T-helper 17 cell (primary cell): ENCODE measurements around the gene NDUFS8. TPM values are rescaled to one million over a fixed set of nuclear protein-coding genes. Genes with fewer than 3 reads are reported as not detected.

Experiments used
- ATAC-seq: fragments of 150-1000 bp; cut with Tn5 transposase; 2 replicates; pipeline ENCODE4 v1.10.0; 2021; ENCODE audit warnings: mild to moderate bottlenecking, moderate library complexity
- DNase-seq, 3 donors: peaks; one replicate each; pipeline versions ENCODE4 v3.0.0 to v3.0.0-alpha.2; 2020 to 2021
- H3K9me3 ChIP-seq: one replicate; pipeline ENCODE4 v1.7.0; 2013; ENCODE audit warnings: low read length, mild to moderate bottlenecking; ENCODE audit not compliant: control insufficient read depth, poor library complexity, severe bottlenecking
- H3K27ac Mint-ChIP-seq: one replicate; pipeline ENCODE4 v1.8.0; 2022; ENCODE audit warnings: mild to moderate bottlenecking, moderate library complexity, mixed read lengths
- H3K27me3 Mint-ChIP-seq: one replicate; pipeline ENCODE4 v1.8.0; 2022; ENCODE audit warnings: mixed read lengths
- H3K36me3 Mint-ChIP-seq: one replicate; pipeline ENCODE4 v1.8.0; 2022; ENCODE audit warnings: low read depth, mixed read lengths
- H3K4me1 Mint-ChIP-seq: one replicate; pipeline ENCODE4 v1.8.0; 2022; ENCODE audit warnings: mild to moderate bottlenecking, mixed read lengths
- H3K4me3 Mint-ChIP-seq: one replicate; pipeline ENCODE4 v1.8.0; 2022; ENCODE audit warnings: mild to moderate bottlenecking, moderate library complexity, mixed read lengths
- total RNA-seq, 4 donors: library from RNA in 2 of 4; stranded (reverse) in 2 of 4; gene quantifications; one replicate each; pipeline ENCODE4 v1.2.3 and lab custom pipeline; 2022 to 2026

Gene NDUFS8
- total RNA-seq, 2 donors from 2014 or later: 59.5 to 64.2 TPM

DNA sequence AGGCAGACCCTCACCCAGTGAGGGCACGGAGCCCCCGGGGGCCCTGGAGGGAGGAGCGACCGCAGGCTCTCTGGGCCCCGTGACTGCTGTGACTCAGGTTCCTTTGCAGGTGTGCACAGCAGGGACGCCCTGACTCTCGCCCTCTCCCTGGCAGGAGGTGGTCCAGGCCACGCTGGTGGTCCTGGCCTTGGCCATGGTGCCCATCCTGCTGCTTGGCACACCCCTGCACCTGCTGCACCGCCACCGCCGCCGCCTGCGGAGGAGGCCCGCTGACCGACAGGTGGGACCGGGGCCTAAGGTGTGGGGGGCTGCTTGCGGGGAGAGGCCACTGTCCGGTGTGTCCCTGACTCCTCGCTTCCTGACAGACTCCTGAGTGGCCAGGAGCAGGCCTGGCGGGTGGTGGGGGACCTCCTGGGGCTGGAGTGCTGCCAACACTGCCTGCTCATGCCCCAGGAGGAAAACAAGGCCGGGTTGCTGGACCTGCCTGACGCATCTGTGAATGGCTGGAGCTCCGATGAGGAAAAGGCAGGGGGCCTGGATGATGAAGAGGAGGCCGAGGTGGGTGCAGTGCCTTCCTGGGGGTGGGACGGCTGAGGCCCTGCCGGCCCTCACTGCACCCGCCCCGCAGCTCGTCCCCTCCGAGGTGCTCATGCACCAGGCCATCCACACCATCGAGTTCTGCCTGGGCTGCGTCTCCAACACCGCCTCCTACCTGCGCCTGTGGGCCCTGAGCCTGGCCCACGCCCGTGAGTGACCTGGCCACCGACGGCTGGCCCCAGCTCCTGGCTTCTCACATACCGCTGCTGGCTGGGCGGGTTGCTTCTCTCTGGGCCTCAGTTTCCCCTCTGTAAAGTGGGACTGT is 19.3 kb downstream of the NDUFS8 start:
- no peaks in the 10 kb centered on the region for H3K27me3 Mint-ChIP-seq
- H3K4me3 Mint-ChIP-seq: no peak overlapping the region
- no peaks in the 10 kb centered on the region for H3K36me3 Mint-ChIP-seq
- H3K4me1 Mint-ChIP-seq: peaks cover 2% of the 10 kb centered on the region
- no peaks in the 10 kb centered on the region for H3K9me3 ChIP-seq
- ATAC-seq (no peak), DNase-seq (no peak)
- no peak overlapping the region for H3K27ac Mint-ChIP-seq

DNA sequence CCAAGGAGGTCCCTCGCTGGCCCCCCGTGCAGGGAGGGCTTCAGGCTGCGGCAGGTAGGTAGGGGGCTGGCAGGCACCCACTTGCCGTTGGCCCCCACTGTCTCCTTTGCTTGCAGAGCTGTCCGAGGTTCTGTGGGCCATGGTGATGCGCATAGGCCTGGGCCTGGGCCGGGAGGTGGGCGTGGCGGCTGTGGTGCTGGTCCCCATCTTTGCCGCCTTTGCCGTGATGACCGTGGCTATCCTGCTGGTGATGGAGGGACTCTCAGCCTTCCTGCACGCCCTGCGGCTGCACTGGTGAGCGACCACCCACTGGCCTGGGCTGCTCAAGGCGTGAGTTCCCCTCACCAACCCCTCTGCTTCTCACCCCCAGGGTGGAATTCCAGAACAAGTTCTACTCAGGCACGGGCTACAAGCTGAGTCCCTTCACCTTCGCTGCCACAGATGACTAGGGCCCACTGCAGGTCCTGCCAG is 19.9 kb downstream of the NDUFS8 start:
- Mint-ChIP-seq H3K27ac (peak overlapping the region; percentile 24), H3K27me3 (no peaks in the 10 kb centered on the region), H3K4me3 (no peak overlapping the region), H3K36me3 (no peaks in the 10 kb centered on the region), H3K4me1 (peaks cover 2% of the 10 kb centered on the region)
- DNase-seq: no peak
- ATAC-seq: no peak
- no peaks in the 10 kb centered on the region for H3K9me3 ChIP-seq

DNA sequence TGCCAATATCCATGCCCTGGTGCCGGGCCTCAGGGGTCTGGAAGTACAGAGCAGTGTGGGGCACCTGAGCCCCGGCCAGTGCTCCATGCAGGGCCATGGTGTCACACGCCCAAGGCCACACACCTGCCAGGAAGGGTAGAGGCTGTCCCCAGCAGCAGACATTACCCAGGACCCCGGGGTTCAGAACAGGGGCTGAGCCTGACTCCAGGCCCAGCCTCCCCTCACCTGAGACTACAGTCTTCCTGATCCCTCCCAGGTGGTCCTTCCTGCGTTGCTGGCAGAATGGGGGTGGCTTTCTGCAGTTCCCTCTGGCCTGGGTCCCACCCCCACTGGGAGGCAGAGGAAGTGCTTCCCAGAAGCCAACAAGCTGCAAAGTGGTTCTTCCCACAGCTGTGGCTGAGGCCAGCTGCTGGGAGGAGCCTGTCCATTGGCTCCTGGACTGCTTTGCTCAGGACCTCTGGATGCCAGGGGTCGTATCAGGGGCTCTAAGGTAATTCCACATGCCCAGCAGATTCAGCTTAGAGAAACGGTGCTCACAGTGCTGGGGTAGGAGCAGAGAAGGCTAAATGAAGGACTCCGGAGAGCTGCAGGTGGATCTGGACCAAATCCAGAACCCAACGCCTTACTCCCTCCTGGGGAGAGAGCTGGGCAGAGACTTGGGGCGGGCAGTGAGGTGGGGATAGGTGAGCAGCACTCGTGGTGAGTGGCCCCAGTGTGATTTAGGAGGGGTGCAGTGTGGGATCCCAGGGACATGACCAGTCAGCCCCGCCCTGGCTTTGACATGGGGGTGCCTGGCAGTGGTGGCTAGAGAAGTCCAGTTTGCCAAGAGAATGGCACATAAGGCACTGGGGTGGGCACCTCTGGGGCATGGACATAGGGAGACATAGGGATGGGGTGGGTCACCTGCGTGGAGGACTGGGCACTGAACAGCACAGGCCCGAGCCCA is 21.0 kb downstream of the NDUFS8 start:
- peaks cover 5% of the 10 kb centered on the region for H3K4me1 Mint-ChIP-seq
- no peaks in the 10 kb centered on the region for H3K9me3 ChIP-seq
- no peak overlapping the region for H3K4me3 Mint-ChIP-seq
- H3K27me3 Mint-ChIP-seq: no peaks in the 10 kb centered on the region
- no peaks in the 10 kb centered on the region for H3K36me3 Mint-ChIP-seq
- ATAC-seq (no peak), DNase-seq (no peak)
- peak overlapping the region; percentile 74 for H3K27ac Mint-ChIP-seq

DNA sequence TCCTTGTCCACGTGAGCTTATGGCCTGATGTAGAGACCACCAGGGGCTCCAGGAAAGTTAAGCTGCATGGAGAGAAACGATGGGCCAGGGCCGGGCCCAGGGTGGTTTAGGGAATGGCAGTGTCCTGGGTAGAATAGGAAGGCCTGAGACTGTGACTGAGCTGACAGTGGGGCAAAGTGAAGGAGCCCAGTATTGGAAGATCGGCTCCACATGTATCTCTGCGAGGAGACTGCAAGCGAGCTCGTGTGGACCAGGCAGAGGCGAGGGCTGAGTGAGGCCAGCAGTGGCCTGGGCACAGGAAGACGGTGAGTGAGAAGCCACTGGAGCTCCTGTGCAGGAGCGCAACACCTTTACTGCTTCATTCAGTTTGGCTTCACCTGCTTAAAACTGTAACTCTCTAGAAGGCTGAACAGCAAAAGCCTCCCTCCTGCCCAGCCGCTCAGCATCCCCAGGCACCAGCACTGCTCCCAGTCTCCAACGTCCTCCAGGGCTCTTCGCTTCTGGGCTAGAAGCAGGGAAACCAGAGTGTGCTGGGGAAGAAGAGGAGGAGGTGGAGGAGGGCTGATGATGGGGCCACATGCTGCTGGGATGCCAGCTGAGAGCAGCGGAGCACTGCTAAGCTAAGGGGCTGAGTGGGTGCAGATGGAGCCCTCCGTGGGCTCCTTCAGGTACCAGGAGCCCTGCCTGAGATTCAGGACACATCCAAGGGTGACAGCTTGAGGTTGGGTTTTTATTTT is 21.8 kb downstream of the NDUFS8 start:
- peak overlapping the region; percentile 74 for H3K27ac Mint-ChIP-seq
- DNase-seq (no peak), ATAC-seq (no peak)
- H3K27me3 Mint-ChIP-seq: no peaks in the 10 kb centered on the region
- H3K9me3 ChIP-seq: no peaks in the 10 kb centered on the region
- peaks cover 5% of the 10 kb centered on the region for H3K4me1 Mint-ChIP-seq
- H3K4me3 Mint-ChIP-seq: no peak overlapping the region
- H3K36me3 Mint-ChIP-seq: no peaks in the 10 kb centered on the region

DNA sequence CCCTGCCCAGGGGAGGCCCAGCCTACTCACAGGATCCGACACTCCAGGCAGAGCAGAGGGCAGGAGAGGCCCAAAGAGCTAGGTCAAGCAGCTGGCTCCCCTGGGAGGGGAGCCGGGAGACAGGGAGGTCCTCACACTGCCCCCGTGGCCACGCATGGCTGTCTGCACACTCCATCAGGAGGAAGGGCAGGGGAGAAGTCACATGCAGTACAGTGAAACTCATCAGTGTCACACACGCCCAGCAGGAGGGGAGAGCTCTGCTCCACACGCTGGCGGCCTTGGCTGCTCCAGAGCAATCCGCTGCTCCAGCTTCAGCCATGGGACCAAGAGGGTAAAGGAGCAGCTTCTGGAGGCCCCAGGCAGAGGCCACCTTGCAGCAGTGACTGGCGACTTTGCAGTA is 22.6 kb downstream of the NDUFS8 start:
- Mint-ChIP-seq H3K4me3 (no peak overlapping the region), H3K4me1 (peaks cover 5% of the 10 kb centered on the region), H3K27ac (peak overlapping the region; percentile 74), H3K27me3 (no peaks in the 10 kb centered on the region), H3K36me3 (no peaks in the 10 kb centered on the region)
- no peak for ATAC-seq
- H3K9me3 ChIP-seq: no peaks in the 10 kb centered on the region
- DNase-seq: no peak

DNA sequence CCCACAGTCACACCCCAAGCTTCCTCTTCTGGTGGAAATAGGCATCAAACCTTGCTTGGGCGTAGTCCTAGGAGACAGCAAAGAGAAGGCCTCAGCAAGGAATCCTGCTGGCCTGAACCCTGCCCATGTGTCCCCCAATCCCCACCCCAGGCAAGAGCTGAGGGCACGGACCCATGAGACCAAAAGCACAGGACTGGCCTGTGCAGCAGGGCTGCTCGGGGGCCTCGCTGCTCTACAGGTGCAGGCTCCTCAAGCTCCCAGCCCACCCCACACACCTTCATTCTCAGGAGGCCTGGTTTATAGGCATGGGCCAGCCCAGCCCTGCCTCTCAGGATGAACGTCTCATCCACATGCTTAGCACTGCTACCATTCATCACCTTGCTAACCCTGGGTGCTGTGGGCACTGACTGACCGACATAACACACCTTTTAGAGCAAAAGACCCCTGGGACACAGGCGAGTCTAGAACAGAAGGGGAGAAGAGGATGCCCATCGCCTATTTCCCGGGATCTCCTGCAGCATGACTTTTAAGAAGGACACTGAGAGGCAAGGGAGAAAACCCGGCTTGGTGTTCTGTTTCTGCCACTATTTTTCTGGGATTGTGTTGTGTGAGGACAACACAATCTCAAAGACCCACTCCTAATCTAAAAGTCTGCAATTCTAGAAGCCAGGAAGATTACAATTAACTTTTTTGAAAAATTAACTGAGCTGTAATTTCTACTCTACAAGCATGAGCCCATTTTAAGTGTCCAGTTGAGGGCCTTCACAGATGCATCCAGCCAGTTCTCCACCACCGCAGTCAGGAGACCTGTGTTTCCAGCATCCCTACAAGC is 23.7 kb downstream of the NDUFS8 start:
- Mint-ChIP-seq H3K27me3 (no peaks in the 10 kb centered on the region), H3K36me3 (no peaks in the 10 kb centered on the region), H3K27ac (peak overlapping the region; percentile 63), H3K4me3 (no peak overlapping the region), H3K4me1 (peaks cover 5% of the 10 kb centered on the region)
- ATAC-seq (no peak), DNase-seq (no peak)
- H3K9me3 ChIP-seq: no peaks in the 10 kb centered on the region

DNA sequence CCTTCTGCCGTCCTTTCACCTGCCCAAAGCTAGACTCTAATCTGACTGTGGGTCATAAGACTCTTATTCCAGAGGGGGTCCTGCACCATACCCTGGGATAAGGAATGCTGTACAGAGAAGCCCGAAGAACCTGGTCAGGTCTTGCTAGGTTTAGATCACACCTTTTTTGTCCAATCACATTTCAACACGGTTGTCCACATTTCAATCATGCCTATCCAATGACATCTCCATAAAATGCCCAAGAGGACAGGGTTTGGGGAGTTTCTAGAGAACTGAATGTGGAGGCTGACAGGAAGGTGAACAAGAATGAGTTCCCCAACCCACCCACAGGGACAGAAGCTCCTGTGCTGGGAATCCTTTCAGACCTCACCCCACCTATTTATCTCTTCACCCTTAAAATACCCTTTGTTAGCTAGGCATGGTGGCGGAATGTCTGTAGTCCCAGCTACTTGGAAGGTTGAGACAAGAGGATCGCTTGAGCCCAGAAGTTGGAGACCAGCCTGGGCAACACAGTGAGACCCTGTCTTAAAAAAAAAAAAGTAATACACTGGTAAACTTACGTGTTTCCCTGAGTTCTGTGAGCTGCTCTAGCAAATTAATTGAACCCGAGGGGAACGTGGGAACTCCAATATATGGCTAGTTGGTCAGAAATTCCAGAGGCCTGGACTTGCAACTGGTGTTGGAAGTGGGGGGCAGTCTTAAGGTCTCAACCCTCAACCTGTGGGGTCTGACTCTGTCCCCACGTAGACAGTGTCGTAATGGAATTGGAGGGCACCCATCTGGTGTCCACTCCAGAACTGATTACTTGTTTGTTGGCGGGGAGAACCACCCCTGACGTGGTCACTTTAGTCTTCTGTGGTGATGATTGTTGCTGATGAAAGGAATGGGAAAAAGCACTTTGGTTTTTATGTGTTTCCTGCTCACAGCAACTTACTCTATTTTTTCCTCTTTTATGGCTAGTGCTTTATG is 26.1 kb downstream of the NDUFS8 start:
- no peaks in the 10 kb centered on the region for H3K9me3 ChIP-seq
- ATAC-seq: no peak
- Mint-ChIP-seq H3K4me1 (peaks cover 5% of the 10 kb centered on the region), H3K27me3 (no peaks in the 10 kb centered on the region), H3K4me3 (no peak overlapping the region), H3K36me3 (no peaks in the 10 kb centered on the region), H3K27ac (no peak overlapping the region)
- no peak for DNase-seq

DNA sequence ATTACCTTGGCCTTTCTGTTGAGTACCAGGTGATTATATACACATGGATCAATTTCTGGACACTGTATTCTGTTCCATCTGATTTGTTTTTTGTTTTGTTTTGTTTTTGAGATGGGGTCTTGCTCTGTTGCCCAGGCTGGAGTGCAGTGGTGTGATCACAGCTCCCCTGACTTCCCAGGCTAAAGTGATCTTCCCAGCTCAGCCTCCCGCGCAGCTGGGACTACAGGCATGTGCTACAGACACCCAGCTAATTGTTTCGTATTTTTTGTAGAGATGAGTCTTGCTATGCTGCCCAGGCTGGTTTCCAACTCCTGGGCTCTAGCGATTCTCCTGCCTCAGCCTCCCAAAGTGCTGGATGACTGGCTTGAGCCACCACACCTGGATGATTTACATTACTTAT is 27.3 kb downstream of the NDUFS8 start:
- H3K9me3 ChIP-seq: no peaks in the 10 kb centered on the region
- no peak overlapping the region for H3K27ac Mint-ChIP-seq
- no peaks in the 10 kb centered on the region for H3K27me3 Mint-ChIP-seq
- no peak for ATAC-seq
- no peak overlapping the region for H3K4me3 Mint-ChIP-seq
- no peak for DNase-seq
- peaks cover 4% of the 10 kb centered on the region for H3K4me1 Mint-ChIP-seq
- H3K36me3 Mint-ChIP-seq: no peaks in the 10 kb centered on the region

DNA sequence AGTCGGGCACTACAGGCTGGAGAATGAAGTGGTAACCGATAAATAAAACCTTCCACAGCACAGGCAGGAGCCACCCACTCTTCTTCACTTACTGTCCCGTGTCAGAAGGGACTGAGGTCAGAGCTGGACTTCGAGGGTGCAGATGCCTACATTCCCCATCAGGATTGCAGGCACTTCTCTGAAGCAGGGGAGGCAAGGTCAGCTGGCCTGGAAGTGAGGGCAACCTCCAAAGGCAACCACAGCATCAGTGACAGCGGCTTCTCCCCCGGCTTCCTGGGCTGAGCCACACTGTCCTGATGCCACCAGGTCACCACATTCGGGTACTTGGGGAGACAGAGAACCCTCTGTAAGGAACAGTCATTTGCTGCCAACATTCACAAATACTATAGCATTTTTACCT is 31.0 kb downstream of the NDUFS8 start:
- ATAC-seq (no peak), DNase-seq (no peak)
- no peaks in the 10 kb centered on the region for H3K9me3 ChIP-seq
- Mint-ChIP-seq H3K4me1 (peaks cover 2% of the 10 kb centered on the region), H3K27me3 (no peaks in the 10 kb centered on the region), H3K36me3 (no peaks in the 10 kb centered on the region), H3K4me3 (no peak overlapping the region), H3K27ac (no peak overlapping the region)

DNA sequence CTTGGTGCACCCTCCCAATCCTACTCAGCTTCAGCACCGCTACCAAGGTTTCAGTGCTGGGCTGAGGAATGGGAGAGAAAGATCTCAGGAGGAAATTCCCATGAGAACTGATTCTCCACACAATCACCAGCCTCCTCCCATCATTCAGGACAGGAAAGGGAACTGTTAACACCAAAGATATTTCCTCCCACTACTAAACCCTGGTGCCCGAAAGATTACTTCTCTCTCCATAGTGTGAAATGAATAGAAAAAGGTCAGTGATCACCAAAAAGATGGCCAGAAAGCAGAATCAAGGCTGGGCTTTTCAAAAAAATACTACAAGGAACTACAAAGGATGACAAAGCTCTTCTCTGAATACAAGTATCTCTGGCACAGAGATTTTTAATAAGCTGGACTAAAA is 34.4 kb downstream of the NDUFS8 start:
- Mint-ChIP-seq H3K4me3 (no peak overlapping the region), H3K27ac (no peak overlapping the region), H3K36me3 (peaks cover 4% of the 10 kb centered on the region), H3K27me3 (no peaks in the 10 kb centered on the region), H3K4me1 (peaks cover 4% of the 10 kb centered on the region)
- H3K9me3 ChIP-seq: no peaks in the 10 kb centered on the region
- ATAC-seq (no peak), DNase-seq (no peak)

DNA sequence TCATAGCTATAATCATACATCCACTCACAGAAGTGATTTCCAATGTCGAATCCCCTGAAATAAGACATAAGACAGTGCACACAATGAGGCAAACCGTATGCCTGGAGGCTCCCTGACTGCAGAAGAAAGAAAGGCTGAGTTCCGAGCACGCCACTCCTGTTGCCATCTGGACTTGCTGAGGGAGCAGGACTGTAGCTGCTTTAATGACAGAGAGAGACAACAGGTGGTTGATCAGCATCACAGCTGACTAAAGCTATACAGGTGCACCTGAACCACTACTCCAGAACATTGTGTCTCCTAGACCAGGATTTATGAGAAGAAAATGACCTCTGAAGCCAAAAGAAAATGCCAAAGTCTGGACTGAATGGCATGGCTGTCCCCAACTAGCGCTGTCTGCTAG is 35.4 kb downstream of the NDUFS8 start:
- Mint-ChIP-seq H3K4me3 (no peak overlapping the region), H3K36me3 (peaks cover 4% of the 10 kb centered on the region), H3K27ac (no peak overlapping the region), H3K4me1 (peaks cover 2% of the 10 kb centered on the region), H3K27me3 (no peaks in the 10 kb centered on the region)
- no peak for ATAC-seq
- no peak for DNase-seq
- no peaks in the 10 kb centered on the region for H3K9me3 ChIP-seq
